Measurements from ENCODE around the gene IGF2BP3.

DNA sequence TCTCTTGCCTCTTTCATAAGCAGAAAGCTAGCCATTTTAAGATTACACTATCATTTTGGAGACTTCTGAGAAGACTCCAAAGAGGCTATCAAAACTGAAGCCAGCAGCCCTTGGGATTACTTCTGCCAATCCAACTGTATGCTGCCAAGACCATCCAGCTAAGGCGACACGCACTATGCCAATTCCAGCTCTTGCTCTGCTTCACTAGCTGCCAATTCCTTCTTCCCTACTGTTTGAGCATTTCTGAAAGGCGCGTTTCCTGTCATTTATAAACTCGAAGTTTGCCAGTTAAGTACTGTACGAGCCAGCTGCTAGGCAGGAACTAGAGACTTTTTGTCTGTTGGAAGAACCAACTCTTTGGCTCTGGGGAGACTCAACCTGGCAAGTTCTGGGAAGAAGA is 134.7 kb downstream of the IGF2BP3 start:
- TF ChIP-seq EZH2 (IDR thresholded peaks at IDR 0.05; ENCODE audit: low read length, missing control alignments), result no peak
- TF ChIP-seq, protein P1, sequence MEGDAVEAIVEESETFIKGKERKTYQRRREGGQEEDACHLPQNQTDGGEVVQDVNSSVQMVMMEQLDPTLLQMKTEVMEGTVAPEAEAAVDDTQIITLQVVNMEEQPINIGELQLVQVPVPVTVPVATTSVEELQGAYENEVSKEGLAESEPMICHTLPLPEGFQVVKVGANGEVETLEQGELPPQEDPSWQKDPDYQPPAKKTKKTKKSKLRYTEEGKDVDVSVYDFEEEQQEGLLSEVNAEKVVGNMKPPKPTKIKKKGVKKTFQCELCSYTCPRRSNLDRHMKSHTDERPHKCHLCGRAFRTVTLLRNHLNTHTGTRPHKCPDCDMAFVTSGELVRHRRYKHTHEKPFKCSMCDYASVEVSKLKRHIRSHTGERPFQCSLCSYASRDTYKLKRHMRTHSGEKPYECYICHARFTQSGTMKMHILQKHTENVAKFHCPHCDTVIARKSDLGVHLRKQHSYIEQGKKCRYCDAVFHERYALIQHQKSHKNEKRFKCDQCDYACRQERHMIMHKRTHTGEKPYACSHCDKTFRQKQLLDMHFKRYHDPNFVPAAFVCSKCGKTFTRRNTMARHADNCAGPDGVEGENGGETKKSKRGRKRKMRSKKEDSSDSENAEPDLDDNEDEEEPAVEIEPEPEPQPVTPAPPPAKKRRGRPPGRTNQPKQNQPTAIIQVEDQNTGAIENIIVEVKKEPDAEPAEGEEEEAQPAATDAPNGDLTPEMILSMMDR (conservative IDR thresholded peaks at IDR 0.05 in 1 of 2, IDR thresholded peaks at IDR 0.05 in 1 of 2; ENCODE audit: low read depth in 1 of 2, low read length in 2 of 2), result no peak
